IMR-90 (cell line): ENCODE data around the gene PGLYRP2. TPM values are rescaled to one million over a fixed set of nuclear protein-coding genes. Genes with fewer than 3 reads are reported as not detected.

ENCODE experiments used
- ATAC-seq: fragments of 200-7000 bp; cut with Tn5 transposase; 2 replicates; pipeline ENCODE4 v1.9.1; 2020; ENCODE audit warnings: low read depth, mild to moderate bottlenecking, moderate library complexity
- BruUV-seq: library from RNA; stranded (reverse); fragments of 400-500 nt; replicated peaks from 2 replicates; lab custom pipeline; 2021; lab: Mats Ljungman, UMichigan
- CTCF ChIA-PET: fragments of 300-600 bp; formaldehyde crosslinking; extraction: SDS; loops from one replicate; lab custom pipeline; 2021; ENCODE audit warnings: antibody characterized with exemption; lab: Yijun Ruan, JAX
- POLR2A ChIA-PET: fragments of 300-600 bp; sonication (Branson Sonifier 250); formaldehyde crosslinking; loops from one replicate; lab custom pipeline; 2022; ENCODE audit warnings: antibody characterized with exemption; ENCODE audit not compliant: unreplicated experiment; lab: Charles Lee
- DNase-seq: peaks from one replicate; pipeline ENCODE4 v3.0.0; 2013
- H2AFZ ChIP-seq: replicated peaks from 2 replicates; pipeline ENCODE3; 2013; ENCODE audit warnings: low read length, mild to moderate bottlenecking; ENCODE audit not compliant: poor library complexity
- H2AK5ac ChIP-seq: 2 replicates; pipeline ENCODE4 v1.6.1; 2013; ENCODE audit warnings: low read depth, low read length, inconsistent platforms
- H2AK9ac ChIP-seq: replicated peaks from 2 replicates; pipeline ENCODE3; 2013; ENCODE audit warnings: mild to moderate bottlenecking, low read depth, low read length, moderate library complexity; ENCODE audit not compliant: poor library complexity
- H2BK120ac ChIP-seq: 2 replicates; pipeline ENCODE4 v1.6.1; 2013; ENCODE audit warnings: low read depth, low read length, inconsistent platforms
- H2BK15ac ChIP-seq: 3 replicates; pipeline ENCODE4 v1.6.1; 2013; ENCODE audit warnings: low read depth, low read length, inconsistent platforms
- H2BK20ac ChIP-seq: 2 replicates; pipeline ENCODE4 v1.6.1; 2013; ENCODE audit warnings: low read depth, mild to moderate bottlenecking, inconsistent platforms, low read length, moderate library complexity
- H2BK5ac ChIP-seq: 2 replicates; pipeline ENCODE4 v1.6.1; 2013; ENCODE audit warnings: mild to moderate bottlenecking, low read depth, low read length, inconsistent platforms; ENCODE audit not compliant: poor library complexity, severe bottlenecking
- H3K14ac ChIP-seq: replicated peaks from 2 replicates; pipeline ENCODE4 v1.6.1; 2013; ENCODE audit warnings: low read depth, low read length, inconsistent platforms
- H3K18ac ChIP-seq: 2 replicates; pipeline ENCODE4 v1.6.1; 2013; ENCODE audit warnings: low read depth, low read length, control low read depth
- H3K23ac ChIP-seq: 2 replicates; pipeline ENCODE4 v1.6.1; 2013; ENCODE audit warnings: low read depth, low read length, inconsistent platforms
- H3K27ac ChIP-seq: 2 replicates; pipeline ENCODE4 v1.5.1; 2013; ENCODE audit warnings: mild to moderate bottlenecking, control low read depth, low read length; ENCODE audit not compliant: insufficient read depth
- H3K27me3 ChIP-seq: 2 replicates; pipeline ENCODE4 v1.6.1; 2013; ENCODE audit warnings: low read length; ENCODE audit not compliant: control insufficient read depth, insufficient read depth
- H3K36me3 ChIP-seq: 2 replicates; pipeline ENCODE4 v1.6.1; 2013; ENCODE audit warnings: low read length, mixed read lengths; ENCODE audit not compliant: control insufficient read depth, insufficient read depth
- H3K4ac ChIP-seq: 2 replicates; pipeline ENCODE4 v1.6.1; 2013; ENCODE audit warnings: low read depth, low read length, inconsistent platforms
- H3K4me1 ChIP-seq: 2 replicates; pipeline ENCODE4 v1.6.1; 2013; ENCODE audit warnings: low read length, mixed read lengths; ENCODE audit not compliant: control insufficient read depth, insufficient read depth
- H3K4me2 ChIP-seq: 2 replicates; pipeline ENCODE4 v1.6.1; 2013; ENCODE audit warnings: low read depth, mild to moderate bottlenecking, control low read depth, low read length, moderate library complexity
- H3K4me3 ChIP-seq: 2 replicates; pipeline ENCODE4 v1.5.1; 2013; ENCODE audit warnings: low read depth, mild to moderate bottlenecking, control low read depth, low read length, moderate library complexity; ENCODE audit not compliant: insufficient read depth
- H3K56ac ChIP-seq: 2 replicates; pipeline ENCODE4 v1.6.1; 2013; ENCODE audit warnings: low read length, inconsistent platforms; ENCODE audit not compliant: insufficient read depth; ENCODE audit errors: extremely low read depth
- H3K79me1 ChIP-seq, 2 experiments: 2 replicates each; pipeline ENCODE4 v1.6.1; 2013; ENCODE audit warnings: low read length in 2 of 2, inconsistent platforms in 1 of 2, low read depth in 1 of 2
- H3K9ac ChIP-seq: 2 replicates; pipeline ENCODE4 v1.6.1; 2013; ENCODE audit warnings: low read depth, low read length, control low read depth
- H3K9me1 ChIP-seq: 2 replicates; pipeline ENCODE4 v1.6.1; 2013; ENCODE audit warnings: low read length, inconsistent platforms; ENCODE audit not compliant: insufficient read depth
- H3K9me3 ChIP-seq: 2 replicates; pipeline ENCODE4 v1.6.1; 2013; ENCODE audit warnings: low read length; ENCODE audit not compliant: control insufficient read depth, insufficient read depth
- H4K20me1 ChIP-seq: 2 replicates; pipeline ENCODE4 v1.6.1; 2013; ENCODE audit warnings: low read length, inconsistent platforms; ENCODE audit not compliant: insufficient read depth
- H4K5ac ChIP-seq: 2 replicates; pipeline ENCODE4 v1.6.1; 2013; ENCODE audit warnings: mild to moderate bottlenecking, low read depth, low read length, control low read depth
- H4K8ac ChIP-seq, 2 experiments: 2 replicates each; pipeline ENCODE4 v1.6.1; 2013; ENCODE audit warnings: low read depth in 2 of 2, low read length in 2 of 2, control low read depth in 1 of 2, inconsistent platforms in 1 of 2
- H4K91ac ChIP-seq: 2 replicates; pipeline ENCODE4 v1.6.1; 2013; ENCODE audit warnings: low read depth, low read length, inconsistent platforms; ENCODE audit not compliant: insufficient read depth
- CEBPB ChIP-seq: IDR thresholded peaks from 2 replicates; pipeline ENCODE4 v1.6.1; 2012; ENCODE audit warnings: low read depth, low read length, improper control_type of control experiment
- CHD1 ChIP-seq: IDR thresholded peaks from 2 replicates; pipeline ENCODE4 v1.6.1; 2012; ENCODE audit warnings: low read depth, low read length, improper control_type of control experiment
- CTCF ChIP-seq: conservative IDR thresholded peaks from 2 replicates; pipeline ENCODE4 v1.5.1; 2012; ENCODE audit warnings: mild to moderate bottlenecking, low read depth, low read length, improper control_type of control experiment
- FOS ChIP-seq: fragments of 150-350 bp; IDR thresholded peaks from 2 replicates; pipeline ENCODE4 v1.6.1; 2016; ENCODE audit warnings: low read depth, low read length
- MAFK ChIP-seq: IDR thresholded peaks from 2 replicates; pipeline ENCODE4 v1.6.1; 2012; ENCODE audit warnings: low read depth, low read length, improper control_type of control experiment
- MAZ ChIP-seq: IDR thresholded peaks from 2 replicates; pipeline ENCODE4 v1.6.1; 2012; ENCODE audit warnings: low read depth, mild to moderate bottlenecking, low read length, improper control_type of control experiment, moderate library complexity, borderline replicate concordance
- MXI1 ChIP-seq: IDR thresholded peaks from 2 replicates; pipeline ENCODE4 v1.6.1; 2012; ENCODE audit warnings: low read depth, mild to moderate bottlenecking, low read length, moderate library complexity, borderline replicate concordance
- NFE2L2 ChIP-seq: fragments of 150-350 bp; IDR thresholded peaks from 2 replicates; pipeline ENCODE4 v1.6.1; 2016; ENCODE audit warnings: low read depth, mild to moderate bottlenecking, low read length
- POLR2A ChIP-seq: IDR thresholded peaks from 2 replicates; pipeline ENCODE4 v1.6.1; 2012; ENCODE audit warnings: mild to moderate bottlenecking, low read depth, low read length
- RAD21 ChIP-seq: IDR thresholded peaks from 2 replicates; pipeline ENCODE4 v1.6.1; 2012; ENCODE audit warnings: low read length, improper control_type of control experiment
- RCOR1 ChIP-seq: IDR thresholded peaks from 2 replicates; pipeline ENCODE4 v1.6.1; 2012; ENCODE audit warnings: mild to moderate bottlenecking, low read length, improper control_type of control experiment; ENCODE audit not compliant: insufficient replicate concordance
- RFX5 ChIP-seq: IDR thresholded peaks from 2 replicates; pipeline ENCODE4 v1.8.0; 2012; ENCODE audit warnings: low read depth, mild to moderate bottlenecking, low read length, moderate library complexity
- SMC3 ChIP-seq: fragments of 150-350 bp; IDR thresholded peaks from 2 replicates; pipeline ENCODE4 v1.6.1; 2016; ENCODE audit warnings: low read depth, mild to moderate bottlenecking, antibody characterized with exemption, low read length, moderate library complexity
- WGBS, 2 experiments: methylation state at CpG; one replicate each; pipeline versions ENCODE4 v1.1.5 to v1.1.7; 2013; ENCODE audit warnings: missing lambda C conversion rate in 2 of 2; ENCODE audit not compliant: insufficient read length in 1 of 2; ENCODE audit errors: extremely low coverage in 2 of 2; 5-methylcytosine and 5-hydroxymethylcytosine counted together
- dilution Hi-C: fragments of 300-500 bp; cut with HindIII; formaldehyde crosslinking; loops from one replicate; pipeline ENCODE4 v1.14.3; 2018; ENCODE audit warnings: low sequenced_read_pairs; ENCODE audit not compliant: unreplicated experiment
- in situ Hi-C: fragments of 300-500 bp; cut with MboI; formaldehyde crosslinking; loops from 3 replicates; pipeline ENCODE4 v1.14.3; 2019; ENCODE audit warnings: low sequenced_read_pairs, inconsistent platforms, mixed read lengths
- intact Hi-C: fragments of 100-400 bp; cut with micrococcal nuclease; formaldehyde crosslinking; loops from 2 replicates; pipeline ENCODE4 v1.10.0; 2022
- polyA plus RNA-seq, 3 experiments: library from polyadenylated mRNA; depleted of rRNA; stranded (reverse); fragments of >200 nt; gene quantifications; 2 replicates each; pipeline ENCODE4 v1.2.3, GENCODE V29; 2012; ENCODE audit warnings: low replicate concordance in 1 of 3
- total RNA-seq: library from RNA; depleted of rRNA; stranded (reverse); fragments of >200 nt; gene quantifications from 2 replicates; pipeline ENCODE4 v1.2.3, GENCODE V29; 2012
- TF ChIP-seq, protein P1 (sequence below): fragments of 150-350 bp; IDR thresholded peaks from 2 replicates; pipeline ENCODE4 v1.6.1; 2017; ENCODE audit warnings: mild to moderate bottlenecking, antibody characterized with exemption, low read length, low read depth
- TF ChIP-seq, protein P2 (sequence below): fragments of 150-350 bp; IDR thresholded peaks from 2 replicates; pipeline ENCODE4 v1.6.1; 2016; ENCODE audit warnings: low read depth, mild to moderate bottlenecking, low read length, moderate library complexity, borderline replicate concordance

The PGLYRP2 gene
- total and polyA plus RNA-seq, 2 of the 4 experiments (the other 2 are of a cell fraction): not detected

DNA sequence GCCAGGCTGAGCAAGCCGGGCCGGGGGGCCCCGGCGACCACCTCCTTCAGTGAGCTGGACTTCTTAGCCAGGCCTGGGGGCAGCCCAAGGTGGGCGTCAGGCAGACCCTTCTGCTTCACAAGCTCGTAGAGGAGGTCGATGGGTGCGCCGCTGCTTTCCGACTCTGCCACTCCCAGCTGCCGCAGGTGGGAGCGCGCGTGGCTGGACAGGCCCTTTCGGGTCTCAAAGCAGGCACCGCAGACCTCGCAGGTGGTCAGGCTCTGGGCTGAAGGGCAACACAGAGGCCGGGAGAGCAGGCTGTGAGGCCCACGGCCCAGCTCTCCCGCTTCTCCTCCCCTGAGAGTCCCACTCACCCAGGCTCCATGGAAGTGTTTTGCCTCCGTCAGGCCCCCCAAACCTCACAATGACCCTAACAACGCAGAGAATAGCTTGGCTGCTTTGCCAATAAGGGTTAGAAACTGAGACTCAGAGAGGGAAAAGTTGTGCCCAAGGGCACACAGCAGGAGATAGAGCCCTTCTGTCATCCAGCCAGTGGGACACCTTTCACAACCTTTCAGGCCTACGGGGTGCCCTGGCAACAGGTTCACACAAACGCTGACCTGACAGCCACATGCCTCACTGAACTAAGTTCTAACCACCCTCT is 49.4 kb downstream of the PGLYRP2 start:
- BruUV-seq: no TSS peak
- TF ChIP-seq RAD21 (no peak), RFX5 (no peak), RCOR1 (no peak), POLR2A (no peak), MXI1 (no peak), MAZ (no peak), SMC3 (no peak), CEBPB (no peak), NFE2L2 (no peak), FOS (no peak), MAFK (no peak), CTCF (no peak), CHD1 (no peak)
- TF ChIP-seq, protein P1, sequence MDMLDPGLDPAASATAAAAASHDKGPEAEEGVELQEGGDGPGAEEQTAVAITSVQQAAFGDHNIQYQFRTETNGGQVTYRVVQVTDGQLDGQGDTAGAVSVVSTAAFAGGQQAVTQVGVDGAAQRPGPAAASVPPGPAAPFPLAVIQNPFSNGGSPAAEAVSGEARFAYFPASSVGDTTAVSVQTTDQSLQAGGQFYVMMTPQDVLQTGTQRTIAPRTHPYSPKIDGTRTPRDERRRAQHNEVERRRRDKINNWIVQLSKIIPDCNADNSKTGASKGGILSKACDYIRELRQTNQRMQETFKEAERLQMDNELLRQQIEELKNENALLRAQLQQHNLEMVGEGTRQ: no peak
- TF ChIP-seq, protein P2, sequence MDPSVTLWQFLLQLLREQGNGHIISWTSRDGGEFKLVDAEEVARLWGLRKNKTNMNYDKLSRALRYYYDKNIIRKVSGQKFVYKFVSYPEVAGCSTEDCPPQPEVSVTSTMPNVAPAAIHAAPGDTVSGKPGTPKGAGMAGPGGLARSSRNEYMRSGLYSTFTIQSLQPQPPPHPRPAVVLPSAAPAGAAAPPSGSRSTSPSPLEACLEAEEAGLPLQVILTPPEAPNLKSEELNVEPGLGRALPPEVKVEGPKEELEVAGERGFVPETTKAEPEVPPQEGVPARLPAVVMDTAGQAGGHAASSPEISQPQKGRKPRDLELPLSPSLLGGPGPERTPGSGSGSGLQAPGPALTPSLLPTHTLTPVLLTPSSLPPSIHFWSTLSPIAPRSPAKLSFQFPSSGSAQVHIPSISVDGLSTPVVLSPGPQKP: no peak

More for the DNA sequence above, 49.4 kb downstream of the PGLYRP2 start:
- H3K4ac ChIP-seq: no peak overlapping the region
- POLR2A ChIA-PET: no interaction called here
- H2AK9ac ChIP-seq: no peak overlapping the region
- peaks cover 15 to 58% of the 10 kb centered on the region in 2 experiments for H3K79me1 ChIP-seq
- H2BK20ac ChIP-seq: no peak overlapping the region
- peaks cover 19% of the 10 kb centered on the region for H3K4me1 ChIP-seq
- no peak overlapping the region for H2BK120ac ChIP-seq
- H4K20me1 ChIP-seq: peaks cover 48% of the 10 kb centered on the region
- no peak overlapping the region for H2BK15ac ChIP-seq
- dilution Hi-C loops: no loop called here
- no peaks in the 10 kb centered on the region for H3K9me3 ChIP-seq
- H3K23ac ChIP-seq: no peak overlapping the region
- peaks cover 12% of the 10 kb centered on the region; the same call in 1 of the 2 replicates for H3K9me1 ChIP-seq
- CTCF ChIA-PET: interaction anchor here (1.4 kb wide), 1 partner anchor 10 kb away, joined by 3 read pairs; no protein-coding TSS in a partner anchor
- H4K5ac ChIP-seq: no peak overlapping the region
- no peak overlapping the region for H2AK5ac ChIP-seq
- no peak overlapping the region for H3K4me2 ChIP-seq
- no peak overlapping the region for H3K4me3 ChIP-seq
- H2AFZ ChIP-seq: no peak overlapping the region
- H4K8ac ChIP-seq: no peak overlapping the region
- no peak overlapping the region for H3K56ac ChIP-seq
- intact Hi-C loops: loop anchor here (5.0 kb wide), 1 partner anchor 127 kb away; no protein-coding TSS in a partner anchor
- no peak overlapping the region for H3K14ac ChIP-seq
- peaks cover 39% of the 10 kb centered on the region for H3K36me3 ChIP-seq
- no peak overlapping the region for H3K27ac ChIP-seq
- no peaks in the 10 kb centered on the region for H3K27me3 ChIP-seq
- H3K9ac ChIP-seq: no peak overlapping the region; the same call in 1 of the 2 replicates
- no peak overlapping the region for H4K91ac ChIP-seq
- H3K18ac ChIP-seq: no peak overlapping the region
- WGBS, 2 experiments: 76% methylated on average over 7 of the region's 24 CpGs; no CpG with 5 or more reads in 1 of the 2 experiments
- in situ Hi-C loops: loop anchor here (25.0 kb wide), 1 partner anchor 868 kb away; the partner anchor contains the start of gene NDUFB7
- DNase-seq (no peak), ATAC-seq (no peak)
- H2BK5ac ChIP-seq: no peak overlapping the region
